Fibroblast of lung (primary cell): ENCODE measurements around the gene ITGB4.

Experiments used
- EZH2 ChIP-seq: IDR thresholded peaks from 2 replicates; pipeline ENCODE4 v1.5.1; 2012; ENCODE audit warnings: low read length, control low read depth, mild to moderate bottlenecking; ENCODE audit errors: missing control alignments
- TF ChIP-seq, protein P1 (sequence below), 2 donors: IDR thresholded peaks in 1 of 2; conservative IDR thresholded peaks in 1 of 2; 1 replicate in 1 of 2; 2 replicates in 1 of 2; pipeline ENCODE4 v1.5.1; 2011 to 2012; ENCODE audit warnings: low read length in 2 of 2, control low read depth in 1 of 2, inconsistent platforms in 1 of 2, low read depth in 1 of 2, mild to moderate bottlenecking in 1 of 2

DNA sequence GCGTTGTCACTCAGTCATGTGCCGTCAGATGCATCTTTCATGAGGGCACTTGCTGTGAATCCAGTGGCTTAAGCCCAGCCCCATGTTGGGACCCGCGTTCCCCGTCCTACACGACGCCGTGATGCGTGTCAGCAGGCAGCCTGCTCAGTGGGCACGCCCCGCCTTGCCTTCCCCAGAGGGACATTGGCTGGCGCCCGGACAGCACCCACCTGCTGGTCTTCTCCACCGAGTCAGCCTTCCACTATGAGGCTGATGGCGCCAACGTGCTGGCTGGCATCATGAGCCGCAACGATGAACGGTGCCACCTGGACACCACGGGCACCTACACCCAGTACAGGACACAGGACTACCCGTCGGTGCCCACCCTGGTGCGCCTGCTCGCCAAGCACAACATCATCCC lies 8.8 kb downstream of the ITGB4 start:
- no peak for TF ChIP-seq EZH2
- TF ChIP-seq, protein P1, sequence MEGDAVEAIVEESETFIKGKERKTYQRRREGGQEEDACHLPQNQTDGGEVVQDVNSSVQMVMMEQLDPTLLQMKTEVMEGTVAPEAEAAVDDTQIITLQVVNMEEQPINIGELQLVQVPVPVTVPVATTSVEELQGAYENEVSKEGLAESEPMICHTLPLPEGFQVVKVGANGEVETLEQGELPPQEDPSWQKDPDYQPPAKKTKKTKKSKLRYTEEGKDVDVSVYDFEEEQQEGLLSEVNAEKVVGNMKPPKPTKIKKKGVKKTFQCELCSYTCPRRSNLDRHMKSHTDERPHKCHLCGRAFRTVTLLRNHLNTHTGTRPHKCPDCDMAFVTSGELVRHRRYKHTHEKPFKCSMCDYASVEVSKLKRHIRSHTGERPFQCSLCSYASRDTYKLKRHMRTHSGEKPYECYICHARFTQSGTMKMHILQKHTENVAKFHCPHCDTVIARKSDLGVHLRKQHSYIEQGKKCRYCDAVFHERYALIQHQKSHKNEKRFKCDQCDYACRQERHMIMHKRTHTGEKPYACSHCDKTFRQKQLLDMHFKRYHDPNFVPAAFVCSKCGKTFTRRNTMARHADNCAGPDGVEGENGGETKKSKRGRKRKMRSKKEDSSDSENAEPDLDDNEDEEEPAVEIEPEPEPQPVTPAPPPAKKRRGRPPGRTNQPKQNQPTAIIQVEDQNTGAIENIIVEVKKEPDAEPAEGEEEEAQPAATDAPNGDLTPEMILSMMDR (conservative IDR thresholded peaks at IDR 0.05 in 1 of 2, IDR thresholded peaks at IDR 0.05 in 1 of 2; ENCODE audit: low read depth in 1 of 2, low read length in 2 of 2): no peak
